HG03565 (cell line): ENCODE measurements around the gene SLC47A2.
"Not testable (repeated sequence)": the region's sequence is repeated elsewhere in the genome, so short reads cannot be mapped to it uniquely, and the experiment has no call there.

Source experiments
- ATAC-seq: cut with Tn5 transposase; IDR thresholded peaks from one replicate; pipeline ENCODE4 v1.9.1; 2021; ENCODE audit warnings: mild to moderate bottlenecking, moderate library complexity; ENCODE audit not compliant: unreplicated experiment

SLC47A2 gene, protein sequence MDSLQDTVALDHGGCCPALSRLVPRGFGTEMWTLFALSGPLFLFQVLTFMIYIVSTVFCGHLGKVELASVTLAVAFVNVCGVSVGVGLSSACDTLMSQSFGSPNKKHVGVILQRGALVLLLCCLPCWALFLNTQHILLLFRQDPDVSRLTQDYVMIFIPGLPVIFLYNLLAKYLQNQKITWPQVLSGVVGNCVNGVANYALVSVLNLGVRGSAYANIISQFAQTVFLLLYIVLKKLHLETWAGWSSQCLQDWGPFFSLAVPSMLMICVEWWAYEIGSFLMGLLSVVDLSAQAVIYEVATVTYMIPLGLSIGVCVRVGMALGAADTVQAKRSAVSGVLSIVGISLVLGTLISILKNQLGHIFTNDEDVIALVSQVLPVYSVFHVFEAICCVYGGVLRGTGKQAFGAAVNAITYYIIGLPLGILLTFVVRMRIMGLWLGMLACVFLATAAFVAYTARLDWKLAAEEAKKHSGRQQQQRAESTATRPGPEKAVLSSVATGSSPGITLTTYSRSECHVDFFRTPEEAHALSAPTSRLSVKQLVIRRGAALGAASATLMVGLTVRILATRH

DNA sequence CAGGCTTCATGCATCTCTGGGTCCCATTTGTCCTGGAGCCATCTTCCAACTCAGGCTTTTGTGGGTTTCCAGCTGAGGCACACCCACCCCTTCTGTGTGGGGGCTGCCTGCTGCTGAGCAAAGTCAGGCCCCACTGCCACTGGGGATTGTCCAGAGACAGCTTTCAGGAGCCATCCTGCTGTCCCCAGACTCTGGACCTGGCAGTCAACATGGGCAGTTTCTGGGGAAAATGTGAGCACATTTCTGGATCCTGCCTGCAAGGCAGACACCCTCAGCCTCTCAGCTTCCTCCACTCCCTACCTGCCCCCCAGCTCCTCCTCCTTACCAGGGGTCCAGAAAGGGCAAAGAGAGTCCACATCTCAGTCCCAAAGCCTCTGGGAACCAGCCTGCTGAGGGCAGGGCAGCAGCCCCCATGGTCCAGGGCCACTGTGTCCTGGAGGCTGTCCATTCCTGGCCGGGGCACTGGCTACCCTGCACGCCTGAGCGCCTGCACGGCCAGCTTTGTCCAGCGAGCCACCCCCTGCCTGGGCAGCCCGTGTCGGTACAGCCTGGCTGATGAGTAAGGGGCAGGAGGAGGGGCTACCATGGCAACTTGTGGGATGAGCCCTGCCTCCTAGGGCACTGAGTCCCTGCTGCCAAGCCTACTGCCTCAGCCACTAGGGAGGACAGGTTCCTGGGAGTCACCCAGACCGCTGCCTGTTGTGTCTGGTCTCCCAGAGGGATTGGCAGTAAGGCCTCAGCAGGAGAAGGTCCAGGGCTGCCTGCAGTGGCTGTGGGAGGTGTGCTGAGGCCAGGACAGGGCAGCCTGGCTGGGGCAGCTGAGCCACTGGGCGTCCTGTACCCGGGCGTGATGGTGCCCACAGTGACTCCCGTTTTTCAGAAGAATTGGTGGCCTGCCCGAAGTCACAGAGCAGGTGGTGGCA lies at the start of gene SLC47A2:
TSS of gene SLC47A2 (minus strand) at position 477 of the 923 bp plus-strand sequence. CDS start at position 448, 29 bp downstream.
- no peak for ATAC-seq

DNA sequence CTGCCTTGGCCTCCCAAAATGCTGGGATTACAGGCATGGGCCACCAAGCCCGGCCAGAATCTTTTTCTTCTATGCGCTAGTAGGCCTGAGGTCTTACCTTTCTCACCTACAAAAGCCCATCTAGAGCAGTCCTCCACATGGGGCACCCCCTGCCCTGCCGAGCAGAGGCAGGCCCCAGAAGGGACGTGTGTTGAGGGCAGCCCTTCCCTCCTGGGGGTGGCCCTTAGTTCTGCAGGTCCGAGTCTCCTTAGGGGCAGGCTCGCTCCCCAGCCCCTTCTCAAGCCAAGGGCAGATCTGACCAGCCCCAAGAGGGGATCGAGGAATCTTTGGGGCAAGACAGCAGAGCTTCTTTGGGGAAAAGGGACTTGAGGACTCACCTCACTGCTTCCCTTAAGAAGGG lies 49.6 kb upstream of the SLC47A2 start:
- ATAC-seq: no peak

DNA sequence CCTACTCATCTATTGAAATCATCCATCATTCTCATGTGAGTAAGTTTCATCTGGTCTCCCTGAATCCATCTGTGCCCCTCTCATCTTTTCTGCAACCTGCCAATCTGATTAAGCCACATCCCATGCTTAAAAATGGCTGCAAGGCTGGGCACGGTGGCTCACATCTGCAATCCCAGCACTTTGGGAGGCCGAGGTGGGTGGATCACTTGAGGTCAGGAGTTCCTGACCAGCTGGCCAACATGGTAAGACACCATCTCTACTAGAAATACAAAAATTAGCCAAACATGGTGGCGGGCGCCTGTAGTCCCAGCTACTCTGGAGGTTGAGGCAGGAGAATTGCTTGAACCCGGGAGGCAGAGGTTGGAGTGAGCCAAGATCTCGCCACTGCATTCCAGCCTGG lies 47.6 kb upstream of the SLC47A2 start:
- not testable (repeated sequence) for ATAC-seq

DNA sequence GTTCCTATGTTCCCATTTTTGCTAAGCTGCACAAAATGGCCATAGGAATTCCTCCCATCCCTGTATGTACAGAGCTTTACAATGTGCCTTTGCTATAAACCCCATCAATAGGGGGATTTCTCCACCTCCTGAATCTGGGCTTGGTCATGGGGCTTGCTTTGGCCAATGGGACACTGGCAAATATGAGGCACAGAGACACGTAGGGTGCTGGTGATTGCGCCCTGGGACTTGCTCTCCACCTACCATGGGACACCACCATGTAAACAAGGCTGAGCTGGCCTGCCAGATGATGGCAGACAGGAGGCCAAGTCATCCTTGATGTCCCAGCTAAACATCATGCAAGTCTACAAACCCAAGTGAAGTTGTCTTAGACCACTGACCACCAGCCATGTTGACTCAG lies 47.0 kb upstream of the SLC47A2 start:
- no peak for ATAC-seq

DNA sequence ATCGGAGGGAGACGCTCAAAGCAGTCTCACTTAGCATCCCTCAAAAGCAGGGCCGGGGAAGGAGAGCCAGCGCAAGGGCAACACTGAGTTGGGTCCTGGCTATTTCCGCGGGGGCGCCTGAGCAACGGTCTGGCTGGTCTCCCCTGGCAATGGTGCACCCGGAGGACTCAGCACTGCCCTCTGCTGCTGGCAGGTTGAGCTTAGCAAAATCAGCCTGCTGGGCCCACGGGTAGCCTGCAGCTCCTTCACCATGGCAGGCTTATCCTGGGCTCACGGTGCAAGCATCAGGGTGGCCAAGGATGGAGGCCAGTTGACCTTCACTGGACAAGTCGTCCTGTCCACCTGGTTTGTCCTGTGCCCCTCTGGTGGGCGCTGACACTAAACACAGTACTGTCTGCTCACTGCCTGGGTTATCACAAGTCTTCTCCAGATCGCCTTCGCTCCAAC lies 46.2 kb upstream of the SLC47A2 start:
- ATAC-seq: no peak

DNA sequence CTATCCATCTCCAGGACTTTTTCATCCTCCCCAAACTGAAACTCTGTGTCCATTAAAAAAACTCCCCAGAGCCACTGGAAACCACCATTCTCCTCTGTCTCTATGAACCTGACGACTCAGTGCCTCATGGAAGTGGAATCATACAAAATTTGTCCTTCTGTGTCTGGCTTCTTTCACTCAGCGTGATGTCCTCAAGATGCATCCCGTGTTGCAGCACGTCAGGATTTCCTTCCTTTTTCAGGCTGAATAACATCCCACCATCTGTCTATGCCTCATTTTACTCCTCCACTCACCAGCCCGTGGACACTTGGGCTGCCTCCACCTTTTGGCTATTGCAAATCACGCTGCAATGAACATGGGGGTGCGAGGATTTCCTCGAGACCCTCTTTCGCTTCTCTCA lies 44.4 kb upstream of the SLC47A2 start:
- no peak for ATAC-seq

DNA sequence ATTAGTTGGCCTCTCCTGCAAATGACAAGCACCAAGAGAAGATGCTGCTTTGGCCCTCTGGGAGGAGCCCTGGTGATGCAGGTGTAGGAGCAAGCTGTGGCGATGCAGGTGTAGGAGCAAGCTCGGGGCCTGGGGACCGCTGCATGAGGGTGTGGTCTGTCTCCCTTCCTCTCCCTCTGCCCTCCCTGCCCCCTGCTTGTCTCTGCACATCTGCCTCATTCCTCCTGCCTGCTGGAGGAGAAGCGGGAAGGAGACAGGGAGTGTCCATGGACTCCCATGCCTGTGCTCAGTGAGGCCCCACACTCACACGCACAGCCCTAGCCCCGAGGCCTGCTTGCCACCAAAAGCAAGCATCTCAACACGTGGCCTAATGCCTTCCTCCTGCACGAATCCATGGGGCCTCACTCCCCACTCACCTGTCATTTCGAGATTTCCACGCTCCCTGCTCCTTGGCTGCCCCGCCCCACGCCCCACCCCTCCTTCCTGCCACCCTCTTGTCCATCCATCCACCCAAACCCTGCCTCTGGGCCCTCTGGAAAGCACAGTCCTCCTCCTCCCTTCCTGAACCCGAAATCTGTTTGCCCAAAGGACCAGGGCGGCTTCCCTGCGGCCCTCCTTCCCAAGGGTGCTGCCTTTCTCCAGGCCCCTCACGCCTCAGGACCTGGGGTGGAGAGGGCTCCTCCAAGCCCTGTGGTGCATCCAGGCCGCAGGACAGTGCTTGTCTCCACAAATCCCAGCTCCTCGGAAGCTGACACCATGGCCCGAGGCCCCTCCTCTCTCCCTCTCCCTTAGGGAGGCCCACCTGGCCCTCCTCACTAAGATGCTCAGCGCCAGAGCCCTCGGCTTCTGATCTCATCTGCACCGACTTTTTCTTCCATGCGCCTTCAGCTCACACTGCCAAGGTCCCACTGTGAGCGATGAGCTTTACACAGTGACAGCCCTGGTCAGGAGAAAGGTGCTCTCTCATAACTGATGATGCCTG lies 43.5 kb upstream of the SLC47A2 start:
- no peak for ATAC-seq

DNA sequence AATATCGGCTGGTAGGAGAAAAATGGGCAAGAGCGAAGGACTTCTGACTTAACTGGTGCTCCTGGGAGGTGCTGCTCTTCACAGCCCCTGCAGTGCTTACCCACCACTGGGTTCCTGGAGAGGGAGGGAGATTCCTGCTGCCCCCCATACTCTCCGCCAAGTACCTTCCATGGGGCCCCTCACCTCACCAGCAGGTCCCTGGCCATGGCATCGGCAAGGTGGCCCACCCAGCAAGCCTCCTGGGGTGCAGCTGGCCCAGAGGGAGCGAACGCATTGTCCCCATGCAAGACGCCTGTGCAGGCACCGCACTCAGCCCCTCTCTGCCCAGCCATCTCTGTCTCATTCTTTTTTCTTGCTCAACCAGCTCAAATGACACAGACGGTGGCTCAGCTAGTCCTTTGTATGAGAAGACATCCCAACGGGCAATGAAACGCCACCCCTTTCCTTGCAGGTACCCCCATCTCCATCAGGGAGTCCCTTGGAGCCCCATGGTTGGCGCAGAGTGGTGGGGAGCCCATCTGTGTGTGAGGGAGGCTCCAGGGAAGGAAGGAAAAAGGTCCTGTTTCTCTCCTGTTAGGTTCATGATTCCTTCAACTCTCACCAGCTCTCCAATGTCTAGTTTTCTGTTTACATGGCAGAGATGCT lies 41.3 kb upstream of the SLC47A2 start:
- no peak for ATAC-seq

DNA sequence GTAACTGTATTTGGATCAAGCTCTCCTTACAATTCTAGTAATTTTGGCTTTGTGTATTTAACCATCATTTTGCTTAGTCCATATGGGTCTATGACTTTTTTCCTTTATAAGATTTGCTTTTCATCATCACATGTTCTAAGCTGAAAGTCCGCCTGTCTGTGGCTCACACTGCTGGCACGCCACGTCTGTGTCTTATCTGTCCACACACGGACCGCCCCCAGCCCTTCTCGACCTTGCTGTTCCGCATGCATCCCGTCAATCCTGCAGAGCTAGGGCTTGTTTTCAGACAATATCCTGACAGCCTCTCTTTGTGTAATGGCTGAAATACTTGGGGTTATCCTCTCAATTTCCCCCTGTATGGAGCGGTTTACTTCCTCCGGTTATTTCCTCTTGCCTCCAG lies 40.2 kb upstream of the SLC47A2 start:
- no peak for ATAC-seq

DNA sequence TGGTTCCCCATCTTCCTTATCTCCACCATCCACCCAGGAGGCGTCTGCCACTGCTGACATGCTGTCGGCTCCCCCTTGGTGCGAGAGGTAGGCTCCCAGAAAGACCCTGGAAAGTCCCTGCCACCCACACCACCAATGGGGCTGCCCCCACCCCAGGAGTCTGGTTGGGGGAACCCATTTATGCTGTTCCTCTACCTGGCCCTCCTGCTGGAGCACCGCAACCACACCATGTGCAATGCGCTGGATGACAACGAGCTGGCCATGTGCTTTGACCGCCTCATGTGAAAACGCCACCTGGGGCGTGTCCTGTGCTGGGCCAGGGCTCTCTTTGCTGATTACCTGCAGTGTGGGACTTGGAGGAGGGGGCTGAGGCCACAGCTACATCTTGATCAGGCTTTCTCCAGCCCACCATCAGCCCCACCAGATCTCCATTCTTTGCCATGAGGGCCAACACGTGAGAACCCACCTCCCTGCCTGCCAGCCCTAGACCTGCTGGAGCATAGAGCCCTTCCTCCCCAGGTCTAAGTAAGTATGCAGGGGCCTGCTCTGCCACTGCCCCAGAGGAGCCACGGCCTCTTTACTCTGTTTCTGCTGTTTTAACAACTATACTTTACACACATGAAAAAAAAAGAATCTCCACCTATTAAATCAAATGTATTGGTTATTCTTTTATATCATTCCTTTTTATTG lies 39.6 kb upstream of the SLC47A2 start:
- ATAC-seq: no peak

DNA sequence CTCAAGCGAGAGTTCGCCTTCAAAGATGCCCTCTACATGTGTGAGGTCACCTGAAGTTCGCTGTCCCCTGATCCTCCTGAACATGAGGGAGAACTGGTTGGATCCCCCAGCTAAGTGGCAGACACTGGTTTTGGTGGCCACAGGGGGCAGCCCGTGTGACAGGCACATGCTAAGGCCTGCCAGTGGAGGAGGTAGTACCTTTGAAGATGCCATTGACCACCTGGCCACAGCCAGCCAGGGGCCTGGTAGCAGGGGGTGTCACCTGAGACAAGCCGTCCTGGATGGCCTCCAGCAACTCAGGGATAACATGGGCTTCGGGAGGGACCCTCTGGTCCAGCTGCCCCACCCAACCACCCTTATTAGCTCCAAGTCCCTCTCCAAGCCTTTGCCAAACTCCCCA lies 39.0 kb upstream of the SLC47A2 start:
- no peak for ATAC-seq

DNA sequence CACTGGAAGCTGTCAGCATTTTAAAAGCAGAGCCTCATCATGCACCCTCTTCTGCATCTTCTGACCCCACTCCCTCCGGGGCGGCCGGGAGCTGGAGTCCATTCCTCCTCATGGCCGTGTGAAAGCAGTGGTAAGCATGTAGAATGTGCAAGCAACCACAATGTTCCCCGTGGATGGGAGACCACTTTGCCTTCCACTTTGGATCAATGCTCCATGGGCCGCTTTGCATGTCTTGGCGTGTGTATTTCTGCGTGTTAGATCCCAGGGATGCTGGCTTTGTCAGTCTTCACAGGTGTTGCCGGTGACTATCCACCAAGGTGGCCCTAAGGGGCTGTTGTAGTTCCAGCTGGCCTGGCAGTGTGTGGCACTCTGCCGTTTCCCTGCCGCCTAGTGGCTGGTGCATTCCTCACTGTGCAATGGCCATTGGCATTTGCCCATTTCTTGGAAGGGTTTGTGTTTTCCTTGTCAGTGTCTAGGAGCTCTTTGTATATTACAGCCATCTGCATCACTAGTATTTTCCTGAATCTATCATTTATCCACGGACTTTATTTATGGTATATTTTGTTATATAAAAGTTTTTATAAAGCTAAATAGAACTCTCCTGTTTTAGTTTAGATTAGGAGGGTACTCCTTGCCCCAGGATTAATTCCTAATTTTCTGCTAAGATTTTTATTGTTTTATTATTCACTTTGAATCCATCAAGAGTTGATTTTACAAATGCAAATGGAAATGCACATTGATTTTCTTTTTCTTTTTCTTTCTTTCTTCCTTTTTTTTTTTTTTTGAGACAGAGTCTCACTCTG lies 37.5 kb upstream of the SLC47A2 start:
- ATAC-seq: no peak

DNA sequence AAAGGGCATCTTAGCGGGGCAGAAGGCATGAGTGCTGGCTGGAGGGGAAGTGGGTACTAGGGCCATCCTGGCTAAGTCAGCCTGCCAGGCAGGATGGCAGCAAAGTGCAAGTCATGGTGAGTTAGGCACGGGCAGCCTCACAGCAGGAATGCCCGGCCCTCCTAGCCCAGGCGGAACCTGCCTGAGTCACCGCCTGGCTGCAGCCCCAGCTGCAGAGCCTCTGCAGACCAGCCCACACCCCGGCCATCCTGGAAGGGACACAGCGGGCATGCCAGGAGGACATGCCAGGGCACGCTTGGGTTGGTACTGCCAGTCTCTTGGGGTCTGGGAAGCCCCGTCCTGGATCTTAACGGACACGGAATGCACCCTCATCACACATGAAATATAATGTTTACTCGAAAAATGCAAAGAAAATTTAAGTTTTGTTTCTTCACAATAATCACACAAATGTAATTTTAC lies 36.7 kb upstream of the SLC47A2 start:
- ATAC-seq: no peak

DNA sequence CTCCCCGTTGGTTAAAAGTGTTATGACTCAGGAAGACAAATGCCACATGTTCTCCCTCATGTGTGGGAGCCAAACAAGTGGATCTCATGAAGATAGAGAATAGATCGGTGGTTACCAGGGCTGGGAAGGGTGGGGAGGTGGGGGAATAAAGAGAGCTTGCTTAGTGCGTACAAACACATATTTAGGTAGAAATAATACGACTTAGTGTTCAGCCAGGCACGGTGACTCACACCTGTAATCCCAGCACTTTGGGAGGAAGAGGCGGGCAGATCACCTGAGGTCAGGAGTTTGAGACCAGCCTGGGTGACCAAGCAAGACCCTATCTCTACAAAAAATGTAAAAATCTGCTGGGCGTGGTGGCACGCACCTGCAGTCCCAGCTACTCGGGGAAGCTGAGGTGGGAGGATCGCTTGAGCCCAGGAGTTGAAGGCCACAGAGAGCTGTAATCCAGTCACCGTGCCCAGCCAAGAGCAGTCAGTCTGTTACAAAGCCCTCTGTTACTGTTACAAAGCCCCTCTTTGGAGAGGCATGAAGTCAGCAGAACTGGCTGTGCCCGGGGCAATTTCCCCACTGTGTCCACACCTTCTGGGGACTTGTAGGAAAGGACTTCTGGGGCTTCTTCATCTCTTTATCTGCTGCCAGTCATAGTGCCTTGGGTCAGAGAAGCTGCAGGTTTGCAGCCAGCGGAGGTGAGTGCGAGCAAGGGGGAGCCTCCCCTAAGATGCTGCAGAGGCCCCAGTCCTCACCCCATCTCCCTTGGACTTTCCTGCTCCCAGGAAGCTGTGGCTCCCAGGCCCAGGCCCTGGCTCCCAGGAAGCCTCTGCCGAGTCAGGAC lies 36.0 kb upstream of the SLC47A2 start:
- ATAC-seq: no peak

DNA sequence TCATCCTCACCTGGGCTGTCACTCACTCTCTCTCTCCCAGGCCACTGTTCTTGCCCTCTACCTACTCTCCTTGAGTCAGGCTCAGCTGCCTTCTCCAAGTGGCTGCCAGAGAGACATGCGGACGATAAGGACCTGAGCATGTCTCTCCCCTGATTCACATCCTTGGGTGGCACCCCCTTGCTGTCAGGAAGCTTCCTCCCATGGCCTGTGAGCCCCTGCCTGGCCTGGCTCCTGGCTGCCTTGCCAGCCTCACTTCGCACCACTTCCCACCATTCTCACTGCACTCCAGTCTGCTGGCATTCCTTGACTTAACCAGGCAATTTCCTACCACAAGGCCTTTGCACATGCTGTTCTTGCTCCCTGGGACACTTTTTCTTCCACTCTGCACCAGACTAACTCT lies 34.5 kb upstream of the SLC47A2 start:
- ATAC-seq: no peak

DNA sequence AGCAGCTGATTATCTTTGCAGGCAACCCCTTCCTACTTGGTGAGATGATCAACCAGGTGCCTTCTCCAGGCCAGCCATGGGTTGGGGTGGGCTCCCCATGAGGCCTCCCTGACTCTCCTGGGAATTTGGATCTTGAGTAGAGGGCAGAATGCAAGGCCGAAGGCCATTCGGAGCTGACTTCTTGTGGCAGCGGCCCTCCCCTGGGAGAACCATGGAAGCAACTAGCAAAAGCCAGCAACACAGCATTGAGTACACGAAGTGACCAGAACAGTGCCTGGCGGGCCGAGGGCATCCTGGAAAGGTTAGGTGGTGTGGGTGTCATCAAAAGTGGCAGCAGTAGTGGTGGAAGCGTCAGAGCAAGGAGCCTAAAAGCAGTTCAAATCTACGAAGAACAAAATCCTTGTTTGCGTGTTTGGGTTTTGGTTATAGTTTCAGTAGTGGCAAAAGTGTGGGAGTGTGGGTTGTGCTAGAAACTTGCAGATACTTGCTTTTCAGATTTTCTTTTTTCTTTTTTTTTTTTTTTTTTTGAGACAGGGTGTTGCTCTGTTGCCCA lies 33.7 kb upstream of the SLC47A2 start:
- no peak for ATAC-seq

DNA sequence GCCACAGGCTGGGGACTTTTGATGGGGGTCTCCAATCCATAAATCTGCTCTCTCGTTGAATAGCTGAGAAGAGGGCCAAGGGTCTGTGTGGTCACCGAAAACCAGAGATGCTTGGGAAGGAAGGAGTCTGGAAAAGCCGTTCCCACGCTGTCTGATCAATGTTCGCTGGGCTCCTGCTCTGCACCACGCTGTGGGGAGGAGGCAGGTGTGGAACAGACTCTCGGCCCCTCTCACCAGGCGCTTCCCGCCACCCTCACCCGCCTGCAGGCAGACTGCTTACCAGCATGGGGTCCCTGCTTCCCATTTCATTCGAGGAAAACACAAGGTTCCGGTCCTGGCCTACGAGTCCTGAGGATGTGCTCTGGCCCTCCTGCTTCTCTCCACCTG lies 32.4 kb upstream of the SLC47A2 start:
- ATAC-seq: no peak
